ENCODE results near the gene SF3A2.

The SF3A2 gene

GRCh38 chr19:2227415-2228156, 9.0 kb upstream of the SF3A2 start:
- DNase-seq: no peak

DNA sequence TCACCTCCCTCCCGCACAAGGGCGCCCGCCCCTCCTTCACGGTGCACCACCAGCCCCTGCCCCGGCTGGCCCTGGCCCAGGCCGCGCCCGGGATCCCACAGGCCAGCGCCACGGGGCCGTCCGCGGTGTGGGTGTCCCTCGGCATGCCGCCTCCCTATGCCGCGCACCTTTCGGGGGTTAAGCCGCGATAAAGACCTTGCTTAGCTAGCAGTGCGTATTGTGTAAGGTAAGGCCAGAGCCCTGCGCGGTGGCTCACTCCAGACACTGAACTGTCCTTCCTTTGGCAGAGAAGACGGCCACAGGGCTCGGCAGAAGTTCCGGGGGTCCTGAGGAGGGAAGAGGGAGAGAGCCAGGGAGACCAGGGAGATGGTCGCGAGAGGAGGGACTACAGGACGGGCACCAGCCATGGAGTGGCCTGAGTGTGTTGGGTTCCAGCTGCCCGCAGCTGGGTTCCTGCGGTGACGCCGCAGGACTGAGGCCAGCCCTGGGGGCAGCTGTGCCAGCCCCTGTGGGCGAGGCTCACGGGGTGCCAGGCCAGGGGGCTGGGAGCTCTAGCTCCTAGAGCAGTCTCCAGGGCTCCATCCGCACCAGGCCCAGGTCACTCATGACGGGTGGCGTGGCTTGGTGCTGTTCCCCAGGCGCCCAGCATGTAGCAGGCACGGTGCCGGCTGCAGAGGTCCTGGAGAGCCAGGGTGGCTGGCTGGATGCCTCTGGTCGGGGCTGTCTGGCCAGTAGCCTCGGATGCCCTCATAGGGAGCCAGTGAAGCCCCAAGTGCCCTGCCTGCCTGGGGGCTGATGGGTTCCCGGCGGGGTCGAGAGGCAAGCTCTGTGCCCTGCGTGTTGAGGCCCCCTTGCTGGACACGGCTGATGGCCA, 8.2 kb upstream of the SF3A2 start:
- DNase-seq: no peak

GRCh38 chr19:2229103-2230032, 7.3 kb upstream of the SF3A2 start:
- peak; percentile 21 for DNase-seq

- DNase-seq: no peak
These were observed 6.5 kb upstream of the SF3A2 start for GRCh38 chr19:2230033-2230531.

GRCh38 chr19:2230807-2231533, 5.7 kb upstream of the SF3A2 start:
- no peak for DNase-seq

DNA sequence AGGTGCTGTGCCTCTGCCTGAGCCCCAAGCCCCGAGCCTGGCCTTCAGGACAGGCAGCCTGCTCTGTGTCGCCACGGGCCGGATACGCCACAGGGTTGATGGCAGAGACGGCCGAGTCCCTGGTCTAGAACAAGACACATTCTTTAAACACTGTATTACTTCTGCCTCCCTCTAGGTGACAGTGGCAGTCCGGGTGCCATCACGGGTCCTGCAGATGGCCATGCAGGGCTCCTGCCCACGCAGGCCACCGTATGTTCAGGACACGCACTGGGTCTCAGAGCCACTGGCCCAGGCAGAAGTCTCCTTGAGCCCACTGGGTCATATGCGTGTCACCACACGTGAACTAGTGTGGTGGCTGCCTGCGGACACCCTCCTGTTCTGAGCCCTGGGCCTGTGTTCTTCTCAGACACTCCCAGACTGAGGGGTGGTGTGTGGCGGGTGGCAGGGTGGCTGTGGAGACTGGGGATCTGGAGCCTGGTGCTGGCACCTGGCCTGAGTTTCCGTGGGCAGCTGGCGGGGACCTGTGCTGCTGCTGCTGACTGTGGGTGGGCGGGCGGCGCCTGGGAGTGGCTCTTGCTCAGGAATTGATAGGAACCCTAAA, 4.9 kb upstream of the SF3A2 start:
- DNase-seq: peak; percentile 66

GRCh38 chr19:2232286-2233151, 4.1 kb upstream of the SF3A2 start:
- no peak for DNase-seq

DNA sequence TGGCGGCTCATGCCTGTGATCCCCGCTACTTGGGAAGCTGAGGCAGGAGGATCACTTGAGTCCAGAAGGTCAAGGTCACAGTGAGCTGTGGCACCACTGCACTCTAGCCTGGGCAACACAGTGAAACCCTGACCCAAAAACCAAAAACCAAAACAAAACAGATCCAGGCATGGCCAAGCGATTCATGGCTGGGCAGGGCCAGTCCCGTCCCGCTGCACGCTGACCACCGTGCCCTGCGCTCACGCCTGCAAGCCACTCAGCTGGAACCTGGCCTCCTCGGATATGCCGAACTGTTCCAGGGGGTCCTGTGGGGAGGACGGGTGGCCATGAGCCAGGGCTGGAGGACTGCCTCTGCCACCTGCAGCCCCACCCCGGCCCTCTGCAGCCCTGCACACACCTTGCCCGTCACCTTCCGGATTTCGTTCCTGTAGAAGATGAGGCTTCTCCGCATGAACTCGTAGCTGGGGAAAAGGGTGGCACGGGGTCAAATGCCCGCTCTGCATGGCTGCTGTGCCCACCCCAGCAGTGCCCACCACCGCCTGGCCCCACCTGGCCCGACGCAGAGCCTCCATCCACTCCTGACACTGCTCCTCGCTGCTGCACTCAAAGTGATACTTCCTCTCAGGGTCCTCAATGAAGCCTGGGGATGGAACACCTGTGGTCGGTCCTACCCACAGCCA, 2.9 kb upstream of the SF3A2 start:
- DNase-seq: no peak

- DNase-seq: no peak
These were observed 1.6 kb upstream of the SF3A2 start for GRCh38 chr19:2234996-2235380.

DNA sequence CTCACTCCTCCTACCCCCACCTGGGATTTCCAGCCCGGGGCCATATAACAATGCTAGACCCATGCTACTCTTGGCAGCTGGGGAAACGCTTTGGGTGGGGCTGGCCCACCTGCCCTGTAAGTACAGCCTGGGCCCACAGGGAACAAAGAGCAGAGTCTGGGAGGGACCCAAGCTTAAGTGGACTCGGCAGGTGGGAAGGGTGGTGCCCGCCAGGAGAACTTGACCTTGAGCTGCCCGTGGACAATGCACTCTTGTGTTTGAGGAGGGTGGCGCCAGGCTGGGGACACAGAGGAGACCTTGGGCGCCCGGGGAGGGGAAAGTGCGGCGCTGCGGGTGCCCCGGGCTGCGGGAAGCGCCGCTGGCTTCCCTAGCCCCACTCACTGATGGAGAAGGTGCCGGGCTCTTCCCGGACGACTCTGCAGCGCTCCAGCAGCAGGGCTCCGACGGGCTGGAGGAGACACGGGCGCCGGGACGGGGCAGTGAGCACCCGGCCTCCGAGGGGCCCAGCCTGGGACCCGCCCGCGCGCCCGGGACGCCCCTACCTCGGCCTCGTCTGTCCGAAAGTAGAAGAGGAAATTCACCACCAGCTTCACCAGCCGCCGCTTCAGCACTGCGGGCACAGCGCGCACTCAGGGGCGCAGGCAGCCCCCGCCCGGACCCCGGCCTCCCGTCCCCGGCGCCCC, 1.1 kb upstream of the SF3A2 start:
- peak; percentile 44 for DNase-seq

- DNase-seq: no peak
These were observed 635 bp upstream of the SF3A2 start for GRCh38 chr19:2236064-2236313.

DNA sequence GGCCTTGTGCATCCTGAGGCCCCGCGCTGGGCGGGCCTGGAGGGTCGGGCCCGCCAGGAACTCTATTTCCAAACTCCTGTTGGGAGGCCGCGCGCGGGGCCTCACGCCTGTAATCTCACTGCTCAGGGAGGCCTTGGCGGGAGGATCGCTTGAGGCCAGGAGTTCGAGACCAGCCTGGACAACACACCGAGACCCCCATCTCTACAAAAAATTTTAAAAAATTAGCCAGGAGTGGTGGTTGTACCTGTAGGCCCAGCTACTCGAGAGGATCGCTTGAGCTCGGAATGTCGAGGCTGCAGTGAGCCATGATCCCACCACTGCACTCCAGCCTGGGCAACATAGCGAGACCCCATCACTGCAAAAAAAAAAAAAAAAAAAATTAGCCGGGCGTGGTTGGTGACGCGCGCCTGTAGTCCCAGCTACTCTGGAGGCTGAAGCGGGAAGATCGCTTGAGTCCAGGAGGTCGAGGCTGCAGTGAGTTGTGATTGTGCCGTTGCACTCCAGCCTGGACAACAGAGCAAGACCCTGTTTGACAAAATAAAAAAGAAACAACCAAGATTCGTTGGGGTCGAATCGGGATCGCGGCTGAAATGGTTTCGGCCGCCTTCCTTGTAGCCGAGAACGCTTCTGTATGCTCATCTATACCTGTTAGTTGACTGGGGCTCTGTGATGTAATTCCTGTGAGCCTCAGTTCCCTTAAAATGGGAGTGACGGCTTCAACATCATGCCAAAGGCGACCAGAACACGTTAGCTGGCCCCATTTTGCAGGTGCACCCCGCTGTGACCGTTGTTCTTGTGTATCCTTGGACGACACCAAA, 636 bp downstream of the SF3A2 start:
- no peak for DNase-seq

DNA sequence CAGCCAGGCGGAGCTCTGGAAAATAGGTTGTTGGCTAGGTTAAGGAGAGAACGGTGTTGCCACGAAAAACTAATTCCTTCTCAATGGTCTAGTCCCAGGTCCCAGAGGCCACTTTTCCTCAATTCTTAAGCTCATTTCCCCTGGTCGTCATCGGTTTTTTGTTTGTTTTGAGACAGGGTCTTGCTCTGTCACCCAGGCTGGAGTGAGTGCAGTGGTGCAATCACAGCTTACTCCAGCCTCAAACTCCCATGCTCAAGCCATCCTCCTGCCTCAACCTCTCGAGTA, 1.2 kb downstream of the SF3A2 start:
- no peak for DNase-seq

- no peak for DNase-seq
These were observed 2.5 kb downstream of the SF3A2 start for GRCh38 chr19:2239173-2239572.

GRCh38 chr19:2239771-2240770, 3.4 kb downstream of the SF3A2 start:
- peak; percentile 93 for DNase-seq

DNA sequence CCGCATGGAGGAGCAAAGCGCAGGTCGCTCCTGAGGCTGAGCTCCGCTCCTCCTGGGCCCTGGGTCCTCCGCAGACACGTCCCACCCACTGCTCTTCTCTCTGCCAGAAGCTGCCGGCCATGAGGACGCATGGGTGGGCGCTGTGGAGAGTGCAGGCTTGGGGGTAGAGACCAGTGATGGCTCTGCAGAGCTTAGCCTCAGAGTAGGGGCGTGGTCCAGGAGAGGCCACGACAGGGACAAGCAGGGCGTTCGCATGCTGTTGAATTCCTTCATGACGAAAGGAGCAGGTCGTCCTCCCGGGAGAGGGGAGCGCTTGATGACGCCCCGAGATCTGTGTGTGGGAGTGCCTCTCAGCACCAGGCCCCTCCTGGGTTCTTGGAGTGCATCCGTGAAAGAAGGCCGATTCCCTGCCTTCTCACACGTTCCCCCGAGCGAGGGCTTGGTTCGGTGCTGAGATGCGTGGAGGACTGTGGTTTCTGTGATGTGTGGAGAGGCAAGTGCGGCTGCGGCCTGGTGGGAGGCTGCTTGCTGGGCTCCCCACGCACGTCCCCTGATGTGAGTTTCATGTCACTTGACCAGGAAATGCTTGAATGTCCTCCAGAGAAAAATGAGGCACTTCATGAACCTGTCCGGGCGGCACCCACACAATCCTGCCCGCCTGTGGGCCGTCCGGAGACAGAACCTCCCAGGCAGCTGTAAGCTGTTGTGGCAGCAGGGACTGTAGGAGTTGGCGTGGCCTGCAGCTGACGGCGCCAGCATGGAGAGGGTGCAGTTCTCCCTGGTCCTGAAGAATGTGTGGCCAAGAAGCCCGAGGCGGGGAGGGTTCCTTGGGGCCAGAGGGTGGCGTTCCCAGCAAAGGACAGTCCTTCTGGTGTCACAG, 4.5 kb downstream of the SF3A2 start:
- DNase-seq: no peak

- DNase-seq: no peak
These were observed 5.5 kb downstream of the SF3A2 start for GRCh38 chr19:2242092-2242537.

Data from hematopoietic multipotent progenitor cell treated with erythropoietin and hydrocortisone succinate and interleukin-3 and kit ligand, for 4 days (in vitro differentiated cells).